GM19328 (cell line): Measurements from ENCODE around the gene PCYT1A.
"Not testable (repeated sequence)": the region's sequence is repeated elsewhere in the genome, so short reads cannot be mapped to it uniquely, and the experiment has no call there.

Experiments
- ATAC-seq: cut with Tn5 transposase; IDR thresholded peaks from one replicate; pipeline ENCODE4 v1.9.1; 2021; ENCODE audit warnings: mild to moderate bottlenecking, moderate library complexity; ENCODE audit not compliant: unreplicated experiment

PCYT1A gene

DNA sequence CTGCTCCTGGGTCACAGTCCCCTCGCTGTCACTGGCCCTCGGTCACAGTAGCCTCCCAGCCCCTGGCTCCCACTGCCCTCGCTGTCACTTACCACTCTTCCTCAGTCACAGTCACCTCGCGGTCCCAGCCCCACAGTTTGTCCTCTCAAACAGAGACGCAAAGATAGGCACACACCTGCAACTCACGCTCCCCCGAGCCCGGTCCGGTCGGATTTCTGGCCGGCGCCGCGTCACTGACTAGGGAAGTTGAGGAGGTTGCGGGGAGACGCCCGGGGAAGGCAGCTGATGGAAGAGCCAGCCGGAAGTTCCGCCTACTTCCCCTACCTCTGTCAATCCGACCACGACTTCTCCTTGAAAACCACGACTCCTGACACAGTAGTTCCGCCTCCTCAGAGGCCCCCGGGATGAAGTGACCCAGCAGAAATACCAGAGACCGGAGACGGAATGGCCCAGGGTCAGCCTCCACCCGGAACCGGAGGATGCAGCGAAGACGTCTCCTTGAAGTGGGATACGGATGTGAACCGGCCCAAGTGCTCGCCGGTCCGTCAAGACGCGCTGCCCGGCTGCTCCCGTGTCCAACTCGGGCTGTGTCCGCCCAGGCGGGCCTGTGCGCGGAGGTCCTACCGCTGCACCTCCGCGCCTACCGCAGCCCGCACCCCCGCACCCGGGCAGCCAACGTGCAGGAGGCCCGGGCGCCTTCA, at the start of gene PCYT1A:
Gene PCYT1A, minus strand, starts transcription at position 287 of the 701 bp plus-strand sequence. CDS start 17,195 bp downstream, outside the sequence.
- peak; percentile 85 for ATAC-seq

DNA sequence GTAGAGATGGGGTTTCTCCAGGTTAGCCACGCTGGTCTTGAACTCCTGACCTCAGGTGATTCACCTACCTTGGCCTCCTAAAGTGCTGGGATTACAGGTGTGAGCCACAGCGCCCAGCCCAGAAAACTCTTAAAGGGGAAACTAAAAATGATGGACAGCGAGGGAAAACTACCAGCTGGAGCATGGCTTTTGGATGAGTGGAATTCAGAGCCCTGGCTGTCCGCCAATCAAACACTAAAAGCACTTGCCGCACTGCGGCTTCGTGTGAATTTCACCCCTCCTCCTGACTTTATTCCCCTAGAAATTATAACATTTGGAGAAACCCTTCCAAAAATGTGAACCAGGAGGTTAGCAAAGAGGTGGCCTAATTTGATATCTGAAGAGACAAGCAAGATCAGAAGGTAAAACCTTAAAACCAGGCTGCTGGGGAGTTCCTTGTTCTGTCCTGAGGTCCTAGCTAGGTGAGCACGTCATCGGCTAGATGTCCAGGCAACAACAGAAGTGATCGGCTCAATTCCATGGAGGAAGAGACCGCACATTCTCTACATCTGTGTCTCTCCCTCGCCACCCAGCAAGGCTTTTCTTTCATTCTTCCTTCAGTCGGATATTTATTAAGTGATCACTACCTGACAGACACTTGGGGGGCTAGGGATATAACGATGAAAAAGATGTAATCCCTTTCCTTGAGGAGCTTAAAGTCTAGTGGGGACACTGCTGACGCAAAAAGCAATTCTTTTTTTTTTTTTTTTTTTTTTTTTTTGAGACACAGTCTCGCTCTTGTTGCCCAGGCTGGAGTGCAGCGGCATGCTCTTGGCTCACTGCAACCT, 49.0 kb upstream of the PCYT1A start:
- ATAC-seq, result no peak

- no peak for ATAC-seq
Measured at GRCh38 chr3:196335503-196335948, 48.0 kb upstream of the PCYT1A start.

- ATAC-seq, result no peak
Measured at GRCh38 chr3:196334982-196335381, 47.5 kb upstream of the PCYT1A start.

DNA sequence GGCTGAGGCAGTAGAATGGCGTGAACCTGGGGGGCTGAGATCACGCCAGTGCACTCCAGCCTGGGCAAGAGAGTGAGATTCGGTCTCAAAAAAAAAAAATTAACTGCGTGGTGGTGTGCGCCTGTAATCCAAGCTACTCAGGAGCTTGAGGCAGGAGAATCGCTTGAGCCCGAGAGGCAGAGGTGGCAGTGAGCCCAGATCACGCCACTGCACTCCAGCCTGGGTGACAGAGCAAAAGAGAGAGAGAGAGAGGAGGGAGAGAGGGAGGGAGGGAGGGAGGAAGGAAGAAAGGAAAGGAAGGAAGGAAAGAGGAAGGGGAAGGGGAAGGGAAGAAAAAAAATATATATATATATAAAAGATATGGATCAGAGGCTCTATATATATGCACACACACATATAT, 44.6 kb upstream of the PCYT1A start:
- ATAC-seq, result no peak

DNA sequence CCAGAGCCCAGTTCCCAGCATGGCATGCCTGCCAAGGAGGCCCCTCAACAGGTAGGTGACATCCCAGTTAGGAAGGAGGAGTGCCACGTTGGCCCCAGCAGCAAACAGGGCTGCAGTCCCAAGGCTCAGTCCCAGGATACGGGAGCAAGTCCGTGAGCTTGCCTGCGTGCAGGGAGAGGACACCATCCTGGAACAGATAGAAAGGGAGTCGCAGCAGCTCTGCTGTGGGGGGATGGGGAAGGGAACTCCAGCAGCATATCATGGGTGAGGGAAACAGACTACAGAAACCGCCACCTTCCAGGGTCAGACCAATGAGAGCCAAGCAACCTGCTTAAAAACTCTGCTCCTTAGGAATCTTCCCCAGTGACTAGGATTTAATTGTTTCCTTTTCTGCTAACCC, 39.9 kb upstream of the PCYT1A start:
- ATAC-seq, result no peak

DNA sequence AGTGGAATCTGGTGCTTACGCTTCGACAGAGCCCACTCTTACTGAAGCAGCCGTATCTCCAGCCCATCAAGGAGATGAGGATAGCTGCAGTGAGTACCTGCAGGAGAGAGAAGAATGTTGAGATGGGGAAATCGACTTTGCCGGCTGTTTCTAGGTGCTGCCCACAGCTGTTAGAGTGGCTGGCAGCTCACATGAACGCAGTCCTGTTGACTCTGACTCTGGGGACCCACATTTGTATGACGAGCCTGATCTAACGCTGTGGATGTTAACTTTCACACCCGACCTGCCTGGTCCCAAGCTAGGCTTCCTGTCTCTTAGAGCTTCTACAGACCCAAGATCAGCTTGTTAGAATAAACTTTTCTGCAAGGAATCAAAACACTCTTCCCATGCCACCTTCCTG, 39.4 kb upstream of the PCYT1A start:
- ATAC-seq, result no peak

DNA sequence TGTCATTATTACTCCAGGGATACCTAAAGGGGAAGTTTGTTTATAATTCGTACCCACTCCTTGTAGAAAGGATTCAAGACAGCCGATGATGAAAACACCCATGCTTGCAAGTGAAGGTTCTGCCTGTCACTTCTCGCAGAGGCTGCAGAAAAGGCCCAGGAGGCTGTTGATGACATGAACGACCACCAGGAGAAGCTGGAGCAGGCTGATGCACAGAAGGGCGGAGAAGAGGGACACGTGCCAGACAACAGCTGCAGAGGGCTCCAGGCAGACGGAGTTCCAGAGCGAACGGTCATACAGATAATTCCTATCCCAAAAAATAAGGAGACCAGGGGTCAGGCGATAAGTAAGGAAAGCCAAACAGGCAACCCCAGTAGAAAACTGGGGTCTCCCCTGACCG, 36.2 kb upstream of the PCYT1A start:
- no peak for ATAC-seq

DNA sequence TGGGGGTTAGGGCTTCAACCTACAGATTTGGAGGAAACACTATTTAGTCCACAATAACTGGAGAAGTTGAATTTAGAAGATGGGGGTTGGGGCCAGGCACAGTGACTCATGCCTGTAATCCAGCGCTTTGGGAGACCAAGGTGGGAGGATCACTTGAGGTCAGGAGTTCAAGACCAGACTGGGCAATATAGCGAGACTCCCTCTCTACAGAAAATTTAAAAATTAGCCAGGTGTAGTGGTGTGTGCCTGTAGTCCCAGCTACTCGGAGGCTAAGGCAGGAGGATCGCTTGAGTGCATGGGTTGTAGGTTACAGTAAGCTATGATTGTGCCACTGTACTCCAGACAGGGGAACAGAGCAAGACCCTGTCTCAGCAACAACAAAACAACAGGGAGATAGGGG, 35.5 kb upstream of the PCYT1A start:
- ATAC-seq, result no peak

- no peak for ATAC-seq
Measured at GRCh38 chr3:196321162-196321561, 33.6 kb upstream of the PCYT1A start.

DNA sequence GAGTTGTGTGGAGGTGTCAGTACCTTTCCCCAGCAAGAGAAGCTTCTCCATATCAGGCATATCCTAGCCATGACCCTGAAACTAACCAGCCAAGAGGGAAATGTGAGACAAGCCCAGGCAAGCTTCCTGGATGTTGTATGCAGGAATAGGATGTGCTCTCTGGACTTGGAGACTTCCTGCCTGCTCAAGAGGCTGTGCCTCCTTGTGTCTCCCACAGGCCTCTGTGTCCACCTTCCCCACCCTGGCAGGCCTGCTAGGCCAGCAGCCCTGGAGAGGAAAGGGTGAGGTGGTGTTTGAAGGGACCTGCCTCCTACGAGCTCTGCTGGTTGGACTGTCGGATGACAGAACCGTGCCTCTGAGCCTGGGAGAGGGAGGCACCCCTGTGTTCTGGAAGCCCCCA, 32.6 kb upstream of the PCYT1A start:
- no peak for ATAC-seq

GRCh38 chr3:196317687-196318467, 30.4 kb upstream of the PCYT1A start, which contains the start of gene DYNLT2B:
Gene DYNLT2B, minus strand, starts transcription at chr3:196318240. Its CDS starts 88 bp downstream, at chr3:196318152.
- ATAC-seq, result peak; percentile 82

DNA sequence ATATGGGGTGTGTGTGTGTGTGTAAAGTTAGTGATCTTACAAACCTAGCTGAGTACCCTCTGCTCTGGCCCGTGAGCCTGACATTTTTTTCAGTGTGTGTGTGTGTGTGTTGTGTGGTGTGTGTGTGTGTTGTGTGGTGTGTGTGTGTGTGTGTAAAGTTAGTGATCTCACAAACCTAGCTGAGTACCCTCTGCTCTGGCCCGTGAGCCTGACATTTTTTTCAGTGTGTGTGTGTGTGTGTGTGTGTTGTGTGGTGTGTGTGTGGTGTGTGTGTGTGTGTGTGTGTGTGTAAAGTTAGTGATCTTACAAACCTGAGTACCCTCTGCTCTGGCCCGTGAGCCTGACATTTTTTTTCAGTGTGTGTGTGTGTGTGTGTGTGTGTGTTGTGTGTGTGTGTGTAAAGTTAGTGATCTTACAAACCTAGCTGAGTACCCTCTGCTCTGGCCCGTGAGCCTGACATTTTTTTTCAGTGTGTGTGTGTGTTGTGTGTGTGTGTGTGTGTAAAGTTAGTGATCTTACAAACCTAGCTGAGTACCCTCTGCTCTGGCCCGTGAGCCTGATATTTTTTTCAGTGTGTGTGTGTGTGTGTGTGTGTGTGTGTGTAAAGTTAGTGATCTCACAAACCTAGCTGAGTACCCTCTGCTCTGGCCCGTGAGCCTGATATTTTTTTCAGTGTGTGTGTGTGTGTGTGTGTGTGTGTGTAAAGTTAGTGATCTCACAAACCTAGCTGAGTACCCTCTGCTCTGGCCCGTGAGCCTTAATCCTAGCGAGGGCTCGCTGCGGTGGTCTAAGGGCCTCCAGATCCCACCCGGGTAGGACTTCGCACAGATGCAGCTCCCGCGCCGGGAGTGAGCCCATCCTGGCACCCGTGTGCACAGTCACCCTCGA, 29.5 kb upstream of the PCYT1A start:
- ATAC-seq, result not testable (repeated sequence)

- no peak for ATAC-seq
Measured at GRCh38 chr3:196315821-196316220, 28.3 kb upstream of the PCYT1A start.

GRCh38 chr3:196314597-196314996, 27.1 kb upstream of the PCYT1A start:
- ATAC-seq, result no peak

- not testable (repeated sequence) for ATAC-seq
Measured at GRCh38 chr3:196314086-196314485, 26.6 kb upstream of the PCYT1A start.

- not testable (repeated sequence) for ATAC-seq
Measured at GRCh38 chr3:196302960-196303359, 15.4 kb upstream of the PCYT1A start.

- not testable (repeated sequence) for ATAC-seq
Measured at GRCh38 chr3:196302551-196302950, 15.0 kb upstream of the PCYT1A start.

DNA sequence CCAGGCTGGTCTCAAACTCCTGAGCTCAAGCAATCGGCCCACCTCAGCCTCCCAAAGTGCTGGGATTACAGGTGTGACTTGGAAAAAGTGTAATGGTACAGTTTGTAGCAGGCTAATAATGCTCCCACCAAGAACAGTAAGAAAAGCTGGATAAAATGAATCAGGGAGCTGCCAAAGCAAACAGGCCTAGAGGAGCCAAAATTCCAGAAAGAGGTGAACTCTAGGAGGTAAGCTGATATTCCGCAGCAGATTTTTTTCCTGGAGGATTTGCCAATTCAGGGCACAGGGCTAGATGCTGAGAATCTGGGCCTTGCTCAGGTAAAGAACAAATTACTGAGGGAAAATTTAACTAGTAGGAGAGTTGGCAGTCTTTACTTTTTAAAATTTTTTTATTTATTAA, 11.0 kb upstream of the PCYT1A start:
- ATAC-seq, result no peak

GRCh38 chr3:196292286-196292923, 4.9 kb upstream of the PCYT1A start:
- ATAC-seq, result no peak
